NCI-H510A (cell line): ENCODE data around the gene OBSCN.

Source experiments
- DNase-seq: peaks from one replicate; lab custom pipeline; 2025; lab: John Stamatoyannopoulos, UW

The OBSCN gene

DNA sequence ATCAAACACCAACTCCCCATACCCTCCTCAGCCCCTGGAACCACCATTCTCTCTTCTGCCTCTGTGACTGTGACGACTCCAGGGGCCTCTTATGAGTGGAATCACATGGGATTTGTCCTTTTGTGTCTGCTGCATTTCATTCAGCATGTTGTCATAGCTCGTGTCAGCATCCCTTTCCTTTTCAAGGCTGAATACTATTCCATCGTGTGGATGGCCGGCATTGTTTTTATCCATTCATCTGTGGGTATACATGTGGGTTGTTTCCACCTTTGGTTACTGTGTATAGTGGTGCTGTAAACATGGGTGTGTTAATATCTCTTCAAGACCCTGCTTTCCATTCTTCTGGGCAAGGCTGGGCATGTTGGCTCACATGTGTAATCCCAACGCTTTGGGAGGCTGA, 17.1 kb upstream of the OBSCN start:
- no peak for DNase-seq

GRCh38 chr1:228194436-228194835, 13.4 kb upstream of the OBSCN start:
- no peak for DNase-seq

GRCh38 chr1:228194921-228195812, 12.7 kb upstream of the OBSCN start:
- DNase-seq, result no peak

DNA sequence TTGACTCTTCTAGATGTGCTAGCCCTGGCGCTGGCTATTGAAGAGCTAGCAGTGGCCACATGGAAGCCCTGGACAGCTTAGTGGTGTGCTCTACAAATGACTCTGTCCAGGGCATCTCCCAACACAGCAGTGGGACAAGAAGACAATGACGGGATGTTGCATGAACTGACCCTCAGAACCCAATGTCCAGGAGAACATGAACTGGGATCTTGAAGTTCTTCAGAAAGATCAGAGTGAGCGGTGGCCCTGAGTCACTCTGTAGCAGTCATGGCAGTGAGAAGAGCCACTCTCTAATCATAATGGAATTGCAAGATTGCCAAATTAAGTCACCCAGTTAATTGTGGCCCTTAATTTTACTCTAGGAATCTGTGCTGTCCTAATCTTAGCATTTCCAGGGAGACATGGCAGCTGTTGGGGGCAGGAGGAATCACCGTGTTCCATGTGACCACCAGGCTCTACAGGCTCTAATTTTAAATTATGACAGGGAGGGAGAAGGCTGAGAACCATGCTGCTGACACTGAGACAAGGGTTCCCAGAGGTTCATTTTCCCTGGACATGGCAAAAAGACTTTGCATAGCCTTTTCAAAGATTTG, 10.2 kb upstream of the OBSCN start:
- DNase-seq, result no peak

DNA sequence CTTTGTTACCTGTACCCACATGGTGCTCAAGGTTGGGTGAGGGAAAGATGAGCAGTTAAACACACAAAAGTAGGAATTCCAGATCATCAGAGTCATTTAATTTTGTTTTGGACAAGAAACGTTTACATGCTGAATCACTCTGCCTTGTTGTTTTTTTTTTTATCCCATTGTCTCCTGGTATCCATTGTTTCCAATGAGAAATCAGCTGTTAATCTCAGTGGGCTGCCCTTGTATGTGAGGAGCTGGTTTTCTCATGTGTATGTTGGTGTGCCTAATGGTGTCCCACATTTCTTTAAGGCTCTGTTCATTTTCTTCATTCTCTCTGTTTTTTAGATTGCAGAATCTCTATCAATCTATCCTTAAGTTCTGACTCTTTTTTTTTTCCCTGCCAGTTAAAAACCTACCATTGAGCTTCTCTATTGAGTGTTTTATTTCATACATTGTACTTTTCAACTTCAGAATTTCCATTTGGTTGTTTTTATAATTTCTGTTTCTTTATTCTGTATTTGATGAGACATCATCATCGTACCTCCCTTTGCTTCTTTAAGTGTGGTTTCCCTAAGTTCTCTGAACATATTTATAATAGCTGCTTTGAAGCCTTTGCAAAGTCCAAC, 8.8 kb upstream of the OBSCN start:
- DNase-seq, result no peak

- no peak for DNase-seq
These were observed 2.9 kb upstream of the OBSCN start for GRCh38 chr1:228204958-228205357.

DNA sequence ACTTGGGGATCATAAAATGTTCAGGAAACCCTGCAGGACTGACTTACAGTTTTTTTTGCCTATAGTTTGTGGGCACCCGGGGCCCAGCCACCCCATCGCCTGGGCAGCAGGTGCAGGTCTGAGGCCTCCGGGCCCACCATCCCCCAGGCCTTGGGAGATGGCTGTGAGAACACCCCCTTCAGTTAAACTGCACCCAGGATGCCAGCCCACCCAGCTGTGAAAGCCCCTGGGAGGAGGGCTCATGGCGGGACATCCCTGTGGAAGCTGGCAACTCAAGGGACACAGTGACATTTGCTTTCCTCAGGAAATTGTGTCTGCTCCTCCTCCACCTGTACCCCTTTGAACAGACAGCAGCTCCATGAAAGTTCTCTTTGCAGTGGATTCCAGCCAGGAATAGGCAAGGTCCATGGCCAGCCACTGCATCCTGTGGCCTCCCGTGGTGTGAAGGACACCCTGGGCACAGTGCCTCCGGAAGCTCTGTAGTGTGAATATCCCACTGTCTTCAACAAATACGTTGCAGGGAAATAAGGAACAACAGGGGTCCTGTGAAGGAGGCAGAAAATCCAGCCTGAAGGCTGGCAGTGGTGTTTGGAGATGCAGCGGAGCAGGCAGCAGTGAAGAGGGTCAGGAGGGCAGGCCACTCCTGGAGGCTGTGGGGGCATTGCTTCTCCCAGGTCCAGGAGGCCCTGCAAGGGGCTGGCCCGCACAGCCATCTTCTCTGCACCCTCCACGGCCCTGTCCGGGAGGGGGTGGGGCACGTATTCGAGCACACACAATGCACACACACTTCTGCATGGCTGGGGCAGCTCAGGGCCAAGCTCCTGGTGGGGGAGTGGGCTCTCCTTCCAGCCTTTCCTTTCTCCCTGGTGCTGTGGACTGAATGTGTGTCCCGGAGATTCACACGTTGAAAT, 2.1 kb upstream of the OBSCN start:
- DNase-seq, result no peak

DNA sequence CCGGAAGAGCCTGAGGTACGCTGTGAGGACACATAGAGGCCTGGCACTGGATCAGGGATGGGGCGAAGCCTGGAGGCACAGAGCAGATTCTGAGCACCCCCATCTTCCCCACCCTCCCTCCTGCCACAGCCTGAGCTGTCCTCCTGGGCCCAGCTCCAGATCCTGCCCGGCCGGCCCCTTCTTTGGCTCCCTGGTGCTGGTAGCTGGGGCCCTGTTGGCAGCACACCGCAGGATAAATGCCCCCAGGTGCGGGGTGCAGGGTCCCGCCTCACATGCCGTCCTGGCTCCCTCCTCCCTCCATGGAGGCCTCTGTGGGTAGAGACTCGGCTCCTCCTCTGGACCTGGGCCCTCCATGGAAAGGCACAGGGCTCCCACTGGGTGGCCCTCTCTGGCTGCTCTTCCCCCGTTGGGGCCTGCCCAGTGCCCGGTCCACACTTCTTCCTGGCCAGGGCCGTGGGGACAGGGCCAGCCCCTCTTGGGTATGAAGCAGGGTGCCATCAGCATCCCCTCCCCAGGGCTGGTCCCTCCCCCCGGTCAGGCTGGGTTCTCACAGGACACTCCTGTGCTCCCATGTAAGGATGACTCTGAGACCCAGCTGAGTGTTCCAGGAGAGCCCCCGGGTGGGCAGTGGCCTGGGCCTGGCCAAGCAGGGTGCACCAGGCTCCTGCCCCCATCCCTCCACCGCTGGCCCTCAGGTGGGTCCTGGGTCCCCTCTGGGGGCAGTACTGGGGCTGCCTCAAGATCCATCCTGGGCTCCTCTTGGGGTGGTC, 1.1 kb upstream of the OBSCN start:
- DNase-seq, result no peak

DNA sequence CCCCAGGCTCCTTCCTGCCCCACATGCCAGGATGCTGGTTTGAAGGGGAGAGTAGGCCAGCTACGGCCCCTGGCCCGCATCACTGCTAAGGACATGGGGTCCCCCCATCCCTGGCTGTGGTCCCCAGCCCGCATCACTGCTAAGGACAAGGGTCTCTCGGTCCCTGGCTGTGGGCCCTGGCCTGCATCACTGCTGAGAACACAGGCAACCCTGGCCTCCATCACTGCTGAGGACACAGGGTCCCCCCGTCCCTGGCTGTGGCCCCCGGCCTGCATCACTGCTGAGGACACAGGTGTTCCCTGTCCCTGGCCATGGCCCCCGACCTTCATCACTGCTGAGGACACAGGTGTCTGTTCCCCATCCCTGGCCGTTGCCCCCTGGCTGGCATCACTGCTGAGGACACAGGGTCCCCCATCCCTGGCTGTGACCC, 448 bp upstream of the OBSCN start:
- no peak for DNase-seq

GRCh38 chr1:228208831-228209551, 1.1 kb downstream of the OBSCN start:
- DNase-seq, result no peak

- DNase-seq, result no peak
These were observed 1.8 kb downstream of the OBSCN start for GRCh38 chr1:228209657-228210056.

DNA sequence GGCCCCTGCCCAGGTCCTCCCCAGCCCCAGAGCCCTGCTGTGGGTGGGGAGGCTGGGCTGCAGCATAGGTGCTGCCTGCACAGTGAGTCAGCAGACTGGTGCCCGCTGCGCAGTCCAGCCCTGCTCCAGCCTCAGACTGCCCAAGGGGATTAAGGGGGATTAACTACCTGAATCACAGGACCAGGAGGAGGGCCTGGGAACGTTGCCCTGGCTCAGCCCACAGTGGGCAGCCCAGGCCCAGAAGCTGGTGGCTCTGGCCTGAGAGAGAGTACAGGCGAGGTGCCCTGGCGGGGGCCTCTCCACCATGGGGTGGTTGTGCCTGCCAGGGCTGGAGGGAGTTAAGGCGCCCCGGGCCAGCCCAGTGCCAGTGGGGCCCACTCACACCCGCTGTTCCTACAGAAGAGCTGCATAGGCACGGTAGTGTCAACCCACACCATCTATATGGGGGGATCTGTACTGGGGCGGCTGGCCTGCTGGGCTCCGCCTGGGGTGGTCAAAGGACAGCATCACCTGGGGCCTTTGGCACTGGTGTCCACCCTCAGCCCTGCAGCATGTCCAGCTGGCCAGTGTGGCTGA, 2.3 kb downstream of the OBSCN start:
- DNase-seq, result no peak

- DNase-seq, result no peak
These were observed 3.1 kb downstream of the OBSCN start for GRCh38 chr1:228210712-228211530.

- DNase-seq, result no peak
These were observed 3.9 kb downstream of the OBSCN start for GRCh38 chr1:228211531-228212414.

- DNase-seq, result no peak
These were observed 4.6 kb downstream of the OBSCN start for GRCh38 chr1:228212415-228212965.

GRCh38 chr1:228212966-228213844, 5.4 kb downstream of the OBSCN start:
- DNase-seq, result peak; percentile 75
